ENCODE measurements around the gene CXCL12.

GRCh38 chr10:44382131-44382858 is 2.6 kb downstream of the CXCL12 start:
- no peak for TF ChIP-seq CTCF (IDR thresholded peaks at IDR 0.05)
- no peak for TF ChIP-seq POLR2A (IDR thresholded peaks at IDR 0.05)

Data from prostate gland (tissue), 2 donors.